ENCODE results near the gene LRRTM4.

LRRTM4 gene

GRCh38 chr2:77428946-77429345 lies 93.2 kb downstream of the LRRTM4 start:
- no peak overlapping the region for H3K4me3 Mint-ChIP-seq
- no peak for DNase-seq
- peaks cover 4% of the 10 kb centered on the region for H3K27me3 Mint-ChIP-seq (ENCODE audit: low read depth, poor library complexity)
- no peaks in the 10 kb centered on the region for H3K36me3 Mint-ChIP-seq (ENCODE audit: low read depth)
- H3K9me3 Mint-ChIP-seq: peaks cover 3% of the 10 kb centered on the region
- TF ChIP-seq, protein P1, sequence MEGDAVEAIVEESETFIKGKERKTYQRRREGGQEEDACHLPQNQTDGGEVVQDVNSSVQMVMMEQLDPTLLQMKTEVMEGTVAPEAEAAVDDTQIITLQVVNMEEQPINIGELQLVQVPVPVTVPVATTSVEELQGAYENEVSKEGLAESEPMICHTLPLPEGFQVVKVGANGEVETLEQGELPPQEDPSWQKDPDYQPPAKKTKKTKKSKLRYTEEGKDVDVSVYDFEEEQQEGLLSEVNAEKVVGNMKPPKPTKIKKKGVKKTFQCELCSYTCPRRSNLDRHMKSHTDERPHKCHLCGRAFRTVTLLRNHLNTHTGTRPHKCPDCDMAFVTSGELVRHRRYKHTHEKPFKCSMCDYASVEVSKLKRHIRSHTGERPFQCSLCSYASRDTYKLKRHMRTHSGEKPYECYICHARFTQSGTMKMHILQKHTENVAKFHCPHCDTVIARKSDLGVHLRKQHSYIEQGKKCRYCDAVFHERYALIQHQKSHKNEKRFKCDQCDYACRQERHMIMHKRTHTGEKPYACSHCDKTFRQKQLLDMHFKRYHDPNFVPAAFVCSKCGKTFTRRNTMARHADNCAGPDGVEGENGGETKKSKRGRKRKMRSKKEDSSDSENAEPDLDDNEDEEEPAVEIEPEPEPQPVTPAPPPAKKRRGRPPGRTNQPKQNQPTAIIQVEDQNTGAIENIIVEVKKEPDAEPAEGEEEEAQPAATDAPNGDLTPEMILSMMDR (IDR thresholded peaks at IDR 0.05): no peak
- no peak overlapping the region for H3K27ac Mint-ChIP-seq
- H3K4me1 Mint-ChIP-seq: peaks cover 5% of the 10 kb centered on the region

DNA sequence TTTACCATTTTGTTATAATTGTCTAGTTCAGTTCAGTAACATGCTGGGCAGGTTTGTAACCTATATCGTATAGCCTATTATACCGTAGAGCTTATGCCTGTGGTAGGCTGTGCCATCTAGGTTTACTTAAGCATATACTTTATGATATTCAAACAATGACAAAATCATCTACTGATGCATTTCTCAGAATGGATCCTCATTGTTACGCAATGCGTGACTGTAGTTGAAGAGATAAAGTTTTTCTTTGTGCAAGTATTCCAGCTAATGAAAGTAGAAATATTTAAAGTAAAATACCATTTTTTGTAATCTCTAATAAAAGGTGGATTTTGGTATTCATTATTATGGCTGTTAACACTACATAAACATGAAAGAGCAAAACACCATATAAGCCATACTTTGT lies 100.2 kb downstream of the LRRTM4 start:
- no peak for DNase-seq
- no peak overlapping the region for H3K27ac Mint-ChIP-seq
- H3K27me3 Mint-ChIP-seq (ENCODE audit: low read depth, poor library complexity): peaks cover 4% of the 10 kb centered on the region
- H3K9me3 Mint-ChIP-seq: no peaks in the 10 kb centered on the region
- H3K4me1 Mint-ChIP-seq: no peaks in the 10 kb centered on the region
- TF ChIP-seq, protein P1 (IDR thresholded peaks at IDR 0.05): no peak
- no peaks in the 10 kb centered on the region for H3K36me3 Mint-ChIP-seq (ENCODE audit: low read depth)
- no peak overlapping the region for H3K4me3 Mint-ChIP-seq

GRCh38 chr2:77418537-77418936 lies 103.6 kb downstream of the LRRTM4 start:
- Mint-ChIP-seq H3K27me3 (ENCODE audit: low read depth, poor library complexity) (no peaks in the 10 kb centered on the region), H3K36me3 (ENCODE audit: low read depth) (no peaks in the 10 kb centered on the region), H3K4me3 (no peak overlapping the region), H3K27ac (no peak overlapping the region), H3K9me3 (no peaks in the 10 kb centered on the region), H3K4me1 (no peaks in the 10 kb centered on the region)
- DNase-seq: no peak
- TF ChIP-seq, protein P1 (IDR thresholded peaks at IDR 0.05): no peak

- Mint-ChIP-seq H3K27me3 (ENCODE audit: low read depth, poor library complexity) (no peaks in the 10 kb centered on the region), H3K4me1 (peaks cover 16% of the 10 kb centered on the region), H3K36me3 (ENCODE audit: low read depth) (no peaks in the 10 kb centered on the region), H3K27ac (no peak overlapping the region), H3K9me3 (no peaks in the 10 kb centered on the region), H3K4me3 (no peak overlapping the region)
- TF ChIP-seq, protein P1 (IDR thresholded peaks at IDR 0.05): no peak
- DNase-seq: no peak
These were observed 118.0 kb downstream of the LRRTM4 start for GRCh38 chr2:77404189-77404588.

- TF ChIP-seq, protein P1 (IDR thresholded peaks at IDR 0.05): no peak
- Mint-ChIP-seq H3K4me3 (no peak overlapping the region), H3K4me1 (peaks cover 15% of the 10 kb centered on the region), H3K9me3 (no peaks in the 10 kb centered on the region), H3K27ac (no peak overlapping the region), H3K36me3 (ENCODE audit: low read depth) (no peaks in the 10 kb centered on the region), H3K27me3 (ENCODE audit: low read depth, poor library complexity) (no peaks in the 10 kb centered on the region)
- DNase-seq: no peak
These were observed 123.1 kb downstream of the LRRTM4 start for GRCh38 chr2:77398970-77399600.

GRCh38 chr2:77397763-77398162 lies 124.4 kb downstream of the LRRTM4 start:
- H3K27ac Mint-ChIP-seq: no peak overlapping the region
- TF ChIP-seq, protein P1 (IDR thresholded peaks at IDR 0.05): no peak
- H3K4me3 Mint-ChIP-seq: no peak overlapping the region
- no peaks in the 10 kb centered on the region for H3K9me3 Mint-ChIP-seq
- no peaks in the 10 kb centered on the region for H3K27me3 Mint-ChIP-seq (ENCODE audit: low read depth, poor library complexity)
- H3K36me3 Mint-ChIP-seq (ENCODE audit: low read depth): no peaks in the 10 kb centered on the region
- no peak for DNase-seq
- peaks cover 15% of the 10 kb centered on the region for H3K4me1 Mint-ChIP-seq

Measured in nephron progenitor cell (in vitro differentiated cells).